IMR-90 (cell line): Measurements from ENCODE around the gene ADAMTS12. TPM values are rescaled to one million over a fixed set of nuclear protein-coding genes. Genes with fewer than 3 reads are reported as not detected.

Experiments used
- ATAC-seq: fragments of 200-7000 bp; cut with Tn5 transposase; 2 replicates; pipeline ENCODE4 v1.9.1; 2020; ENCODE audit warnings: low read depth, mild to moderate bottlenecking, moderate library complexity
- BruUV-seq: library from RNA; stranded (reverse); fragments of 400-500 nt; replicated peaks from 2 replicates; lab custom pipeline; 2021; lab: Mats Ljungman, UMichigan
- CTCF ChIA-PET: fragments of 300-600 bp; formaldehyde crosslinking; extraction: SDS; loops from one replicate; lab custom pipeline; 2021; ENCODE audit warnings: antibody characterized with exemption; lab: Yijun Ruan, JAX
- POLR2A ChIA-PET: fragments of 300-600 bp; sonication (Branson Sonifier 250); formaldehyde crosslinking; loops from one replicate; lab custom pipeline; 2022; ENCODE audit warnings: antibody characterized with exemption; ENCODE audit not compliant: unreplicated experiment; lab: Charles Lee
- DNase-seq: peaks from one replicate; pipeline ENCODE4 v3.0.0; 2013
- H2AFZ ChIP-seq: replicated peaks from 2 replicates; pipeline ENCODE3; 2013; ENCODE audit warnings: low read length, mild to moderate bottlenecking; ENCODE audit not compliant: poor library complexity
- H2AK5ac ChIP-seq: 2 replicates; pipeline ENCODE4 v1.6.1; 2013; ENCODE audit warnings: low read depth, low read length, inconsistent platforms
- H2AK9ac ChIP-seq: replicated peaks from 2 replicates; pipeline ENCODE3; 2013; ENCODE audit warnings: mild to moderate bottlenecking, low read depth, low read length, moderate library complexity; ENCODE audit not compliant: poor library complexity
- H2BK120ac ChIP-seq: 2 replicates; pipeline ENCODE4 v1.6.1; 2013; ENCODE audit warnings: low read depth, low read length, inconsistent platforms
- H2BK15ac ChIP-seq: 3 replicates; pipeline ENCODE4 v1.6.1; 2013; ENCODE audit warnings: low read depth, low read length, inconsistent platforms
- H2BK20ac ChIP-seq: 2 replicates; pipeline ENCODE4 v1.6.1; 2013; ENCODE audit warnings: low read depth, mild to moderate bottlenecking, inconsistent platforms, low read length, moderate library complexity
- H2BK5ac ChIP-seq: 2 replicates; pipeline ENCODE4 v1.6.1; 2013; ENCODE audit warnings: mild to moderate bottlenecking, low read depth, low read length, inconsistent platforms; ENCODE audit not compliant: poor library complexity, severe bottlenecking
- H3K14ac ChIP-seq: replicated peaks from 2 replicates; pipeline ENCODE4 v1.6.1; 2013; ENCODE audit warnings: low read depth, low read length, inconsistent platforms
- H3K18ac ChIP-seq: 2 replicates; pipeline ENCODE4 v1.6.1; 2013; ENCODE audit warnings: low read depth, low read length, control low read depth
- H3K23ac ChIP-seq: 2 replicates; pipeline ENCODE4 v1.6.1; 2013; ENCODE audit warnings: low read depth, low read length, inconsistent platforms
- H3K27ac ChIP-seq: 2 replicates; pipeline ENCODE4 v1.5.1; 2013; ENCODE audit warnings: mild to moderate bottlenecking, control low read depth, low read length; ENCODE audit not compliant: insufficient read depth
- H3K27me3 ChIP-seq: 2 replicates; pipeline ENCODE4 v1.6.1; 2013; ENCODE audit warnings: low read length; ENCODE audit not compliant: control insufficient read depth, insufficient read depth
- H3K36me3 ChIP-seq: 2 replicates; pipeline ENCODE4 v1.6.1; 2013; ENCODE audit warnings: low read length, mixed read lengths; ENCODE audit not compliant: control insufficient read depth, insufficient read depth
- H3K4ac ChIP-seq: 2 replicates; pipeline ENCODE4 v1.6.1; 2013; ENCODE audit warnings: low read depth, low read length, inconsistent platforms
- H3K4me1 ChIP-seq: 2 replicates; pipeline ENCODE4 v1.6.1; 2013; ENCODE audit warnings: low read length, mixed read lengths; ENCODE audit not compliant: control insufficient read depth, insufficient read depth
- H3K4me2 ChIP-seq: 2 replicates; pipeline ENCODE4 v1.6.1; 2013; ENCODE audit warnings: low read depth, mild to moderate bottlenecking, control low read depth, low read length, moderate library complexity
- H3K4me3 ChIP-seq: 2 replicates; pipeline ENCODE4 v1.5.1; 2013; ENCODE audit warnings: low read depth, mild to moderate bottlenecking, control low read depth, low read length, moderate library complexity; ENCODE audit not compliant: insufficient read depth
- H3K56ac ChIP-seq: 2 replicates; pipeline ENCODE4 v1.6.1; 2013; ENCODE audit warnings: low read length, inconsistent platforms; ENCODE audit not compliant: insufficient read depth; ENCODE audit errors: extremely low read depth
- H3K79me1 ChIP-seq, 2 experiments: 2 replicates each; pipeline ENCODE4 v1.6.1; 2013; ENCODE audit warnings: low read length in 2 of 2, inconsistent platforms in 1 of 2, low read depth in 1 of 2
- H3K9ac ChIP-seq: 2 replicates; pipeline ENCODE4 v1.6.1; 2013; ENCODE audit warnings: low read depth, low read length, control low read depth
- H3K9me1 ChIP-seq: 2 replicates; pipeline ENCODE4 v1.6.1; 2013; ENCODE audit warnings: low read length, inconsistent platforms; ENCODE audit not compliant: insufficient read depth
- H3K9me3 ChIP-seq: 2 replicates; pipeline ENCODE4 v1.6.1; 2013; ENCODE audit warnings: low read length; ENCODE audit not compliant: control insufficient read depth, insufficient read depth
- H4K20me1 ChIP-seq: 2 replicates; pipeline ENCODE4 v1.6.1; 2013; ENCODE audit warnings: low read length, inconsistent platforms; ENCODE audit not compliant: insufficient read depth
- H4K5ac ChIP-seq: 2 replicates; pipeline ENCODE4 v1.6.1; 2013; ENCODE audit warnings: mild to moderate bottlenecking, low read depth, low read length, control low read depth
- H4K8ac ChIP-seq, 2 experiments: 2 replicates each; pipeline ENCODE4 v1.6.1; 2013; ENCODE audit warnings: low read depth in 2 of 2, low read length in 2 of 2, control low read depth in 1 of 2, inconsistent platforms in 1 of 2
- H4K91ac ChIP-seq: 2 replicates; pipeline ENCODE4 v1.6.1; 2013; ENCODE audit warnings: low read depth, low read length, inconsistent platforms; ENCODE audit not compliant: insufficient read depth
- CEBPB ChIP-seq: IDR thresholded peaks from 2 replicates; pipeline ENCODE4 v1.6.1; 2012; ENCODE audit warnings: low read depth, low read length, improper control_type of control experiment
- WGBS, 2 experiments: methylation state at CpG; one replicate each; pipeline versions ENCODE4 v1.1.5 to v1.1.7; 2013; ENCODE audit warnings: missing lambda C conversion rate in 2 of 2; ENCODE audit not compliant: insufficient read length in 1 of 2; ENCODE audit errors: extremely low coverage in 2 of 2; 5-methylcytosine and 5-hydroxymethylcytosine counted together
- dilution Hi-C: fragments of 300-500 bp; cut with HindIII; formaldehyde crosslinking; loops from one replicate; pipeline ENCODE4 v1.14.3; 2018; ENCODE audit warnings: low sequenced_read_pairs; ENCODE audit not compliant: unreplicated experiment
- in situ Hi-C: fragments of 300-500 bp; cut with MboI; formaldehyde crosslinking; loops from 3 replicates; pipeline ENCODE4 v1.14.3; 2019; ENCODE audit warnings: low sequenced_read_pairs, inconsistent platforms, mixed read lengths
- intact Hi-C: fragments of 100-400 bp; cut with micrococcal nuclease; formaldehyde crosslinking; loops from 2 replicates; pipeline ENCODE4 v1.10.0; 2022
- polyA plus RNA-seq, 3 experiments: library from polyadenylated mRNA; depleted of rRNA; stranded (reverse); fragments of >200 nt; gene quantifications; 2 replicates each; pipeline ENCODE4 v1.2.3, GENCODE V29; 2012; ENCODE audit warnings: low replicate concordance in 1 of 3
- total RNA-seq: library from RNA; depleted of rRNA; stranded (reverse); fragments of >200 nt; gene quantifications from 2 replicates; pipeline ENCODE4 v1.2.3, GENCODE V29; 2012
- TF ChIP-seq, protein P1 (sequence below): fragments of 150-350 bp; IDR thresholded peaks from 2 replicates; pipeline ENCODE4 v1.6.1; 2016; ENCODE audit warnings: low read depth, mild to moderate bottlenecking, low read length, moderate library complexity, borderline replicate concordance

ADAMTS12 gene
- total and polyA plus RNA-seq, 2 of the 4 experiments (the other 2 are of a cell fraction), result 27.3 to 51.3 TPM

- intact Hi-C loops (loop anchor here (10.0 kb wide), 1 partner anchor 322 kb away; no protein-coding TSS in a partner anchor), dilution Hi-C loops (no loop called here), in situ Hi-C loops (no loop called here)
- no peaks in the 10 kb centered on the region for H3K79me1 ChIP-seq
- peak within 1 kb of the TSS; percentile 100 for H3K4me2 ChIP-seq
- no peak within 1 kb of the TSS for H3K4ac ChIP-seq
- peak within 1 kb of the TSS; percentile 89 for H2AFZ ChIP-seq
- TF ChIP-seq, protein P1, sequence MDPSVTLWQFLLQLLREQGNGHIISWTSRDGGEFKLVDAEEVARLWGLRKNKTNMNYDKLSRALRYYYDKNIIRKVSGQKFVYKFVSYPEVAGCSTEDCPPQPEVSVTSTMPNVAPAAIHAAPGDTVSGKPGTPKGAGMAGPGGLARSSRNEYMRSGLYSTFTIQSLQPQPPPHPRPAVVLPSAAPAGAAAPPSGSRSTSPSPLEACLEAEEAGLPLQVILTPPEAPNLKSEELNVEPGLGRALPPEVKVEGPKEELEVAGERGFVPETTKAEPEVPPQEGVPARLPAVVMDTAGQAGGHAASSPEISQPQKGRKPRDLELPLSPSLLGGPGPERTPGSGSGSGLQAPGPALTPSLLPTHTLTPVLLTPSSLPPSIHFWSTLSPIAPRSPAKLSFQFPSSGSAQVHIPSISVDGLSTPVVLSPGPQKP, result no peak
- no peak for TF ChIP-seq CEBPB
- H3K4me1 ChIP-seq, result no peaks in the 10 kb centered on the region
- POLR2A ChIA-PET, result no interaction called here
- H3K9me3 ChIP-seq, result peaks cover 5% of the 10 kb centered on the region; the same call in 1 of the 2 replicates
- H3K9me1 ChIP-seq, result no peaks in the 10 kb centered on the region
- no peak within 1 kb of the TSS for H2BK5ac ChIP-seq
- H3K4me3 ChIP-seq, result peak within 1 kb of the TSS; percentile 56
- H4K5ac ChIP-seq, result no peak within 1 kb of the TSS
- no peak within 1 kb of the TSS for H4K8ac ChIP-seq
- no peak within 1 kb of the TSS for H2BK20ac ChIP-seq
- peak within 1 kb of the TSS; percentile 81 for H2AK9ac ChIP-seq
- H3K23ac ChIP-seq, result peak within 1 kb of the TSS; percentile 7; the same call in 1 of the 2 replicates
- no peak within 1 kb of the TSS for H3K9ac ChIP-seq
- 6% methylated on average over 18 of the region's 45 CpGs; no CpG with 5 or more reads in 1 of the 2 experiments for WGBS, 2 experiments
- H2AK5ac ChIP-seq, result no peak within 1 kb of the TSS
- no peak within 1 kb of the TSS for H3K27ac ChIP-seq
- no TSS peak for BruUV-seq
- ATAC-seq (peak; percentile 72), DNase-seq (peak; percentile 23)
- H3K27me3 ChIP-seq, result peaks cover 48% of the 10 kb centered on the region
- no peak within 1 kb of the TSS for H3K18ac ChIP-seq
- CTCF ChIA-PET, result interaction anchor here (0.6 kb wide), 1 partner anchor 468 kb away, joined by 3 read pairs; no protein-coding TSS in a partner anchor
- no peak within 1 kb of the TSS for H2BK15ac ChIP-seq
- no peak within 1 kb of the TSS for H3K56ac ChIP-seq
- no peak within 1 kb of the TSS for H4K91ac ChIP-seq
- H3K36me3 ChIP-seq, result no peaks in the 10 kb centered on the region
- H4K20me1 ChIP-seq, result no peaks in the 10 kb centered on the region; the same call in 1 of the 2 replicates
- H3K14ac ChIP-seq, result no peak within 1 kb of the TSS
- no peak within 1 kb of the TSS for H2BK120ac ChIP-seq
Observed at GRCh38 chr5:33936381-33937016, 44.7 kb upstream of the ADAMTS12 start, which contains the start of gene RXFP3. Gene RXFP3 (plus strand): TSS chr5:33936386. CDS start chr5:33936741, 355 bp downstream.
